KOPT-K1 (cell line): Measurements from ENCODE around the gene SLC16A9.
"Not testable (repeated sequence)": the region's sequence is repeated elsewhere in the genome, so short reads cannot be mapped to it uniquely, and the experiment has no call there.

Experiments
- H3K27ac ChIP-seq: fragments of 200-600 bp; sonication (generic); 2 replicates; pipeline ENCODE4 v1.5.1; 2016; ENCODE audit warnings: antibody characterized with exemption, mild to moderate bottlenecking, low read depth, low read length; ENCODE audit not compliant: poor library complexity, severe bottlenecking
- H3K36me3 ChIP-seq: fragments of 200-600 bp; sonication (generic); 2 replicates; pipeline ENCODE4 v1.5.1; 2017; ENCODE audit warnings: antibody characterized with exemption, mild to moderate bottlenecking, low read length, moderate library complexity; ENCODE audit not compliant: insufficient read depth
- H3K9me3 ChIP-seq: fragments of 200-600 bp; sonication (generic); 2 replicates; pipeline ENCODE4 v1.5.1; 2017; ENCODE audit warnings: antibody characterized with exemption, low read length, mild to moderate bottlenecking; ENCODE audit not compliant: insufficient read depth, poor library complexity, severe bottlenecking

The SLC16A9 gene

GRCh38 chr10:59670269-59670668, 39.4 kb downstream of the SLC16A9 start:
- no peak overlapping the region for H3K27ac ChIP-seq
- H3K9me3 ChIP-seq = peaks cover 8% of the 10 kb centered on the region
- no peaks in the 10 kb centered on the region for H3K36me3 ChIP-seq

GRCh38 chr10:59668096-59668495, 41.6 kb downstream of the SLC16A9 start:
- H3K27ac ChIP-seq = no peak overlapping the region
- H3K9me3 ChIP-seq = peaks cover 8% of the 10 kb centered on the region
- no peaks in the 10 kb centered on the region for H3K36me3 ChIP-seq

GRCh38 chr10:59666310-59666709, 43.3 kb downstream of the SLC16A9 start:
- H3K9me3 ChIP-seq = peaks cover 8% of the 10 kb centered on the region
- no peak overlapping the region for H3K27ac ChIP-seq
- H3K36me3 ChIP-seq = no peaks in the 10 kb centered on the region

GRCh38 chr10:59663213-59663612, 46.4 kb downstream of the SLC16A9 start:
- H3K27ac ChIP-seq, H3K9me3 ChIP-seq, H3K36me3 ChIP-seq: not testable (repeated sequence)

GRCh38 chr10:59657724-59658123, 51.9 kb downstream of the SLC16A9 start:
- Histone ChIP-seq H3K9me3 (no peaks in the 10 kb centered on the region), H3K27ac (no peak overlapping the region)

GRCh38 chr10:59655309-59655708, 54.3 kb downstream of the SLC16A9 start:
- H3K9me3 ChIP-seq = no peaks in the 10 kb centered on the region
- H3K27ac ChIP-seq = no peak overlapping the region
- no peaks in the 10 kb centered on the region for H3K36me3 ChIP-seq

More at GRCh38 chr10:59657724-59658123, 51.9 kb downstream of the SLC16A9 start:
- H3K36me3 ChIP-seq = no peaks in the 10 kb centered on the region

GRCh38 chr10:59654007-59654406, 55.6 kb downstream of the SLC16A9 start:
- H3K9me3 ChIP-seq = no peaks in the 10 kb centered on the region
- H3K27ac ChIP-seq = peak overlapping the region; percentile 22
- no peaks in the 10 kb centered on the region for H3K36me3 ChIP-seq

GRCh38 chr10:59651902-59652301, 57.7 kb downstream of the SLC16A9 start:
- no peak overlapping the region for H3K27ac ChIP-seq
- no peaks in the 10 kb centered on the region for H3K36me3 ChIP-seq
- H3K9me3 ChIP-seq = no peaks in the 10 kb centered on the region

GRCh38 chr10:59649606-59650346, 59.9 kb downstream of the SLC16A9 start:
- Histone ChIP-seq H3K9me3 (peaks cover 20% of the 10 kb centered on the region), H3K27ac (no peak overlapping the region), H3K36me3 (no peaks in the 10 kb centered on the region)

- Histone ChIP-seq H3K9me3 (peaks cover 22% of the 10 kb centered on the region), H3K36me3 (no peaks in the 10 kb centered on the region), H3K27ac (no peak overlapping the region)
Measured at GRCh38 chr10:59648711-59649201, 60.9 kb downstream of the SLC16A9 start.

GRCh38 chr10:59644841-59645240, 64.8 kb downstream of the SLC16A9 start:
- peaks cover 22% of the 10 kb centered on the region for H3K9me3 ChIP-seq
- no peaks in the 10 kb centered on the region for H3K36me3 ChIP-seq

GRCh38 chr10:59641688-59642087, 68.0 kb downstream of the SLC16A9 start:
- H3K36me3 ChIP-seq, H3K27ac ChIP-seq: not testable (repeated sequence)
- H3K9me3 ChIP-seq = peaks cover 20% of the 10 kb centered on the region

More at GRCh38 chr10:59644841-59645240, 64.8 kb downstream of the SLC16A9 start:
- no peak overlapping the region for H3K27ac ChIP-seq

GRCh38 chr10:59635502-59636290, 74.0 kb downstream of the SLC16A9 start:
- Histone ChIP-seq H3K27ac (no peak overlapping the region), H3K9me3 (no peaks in the 10 kb centered on the region), H3K36me3 (no peaks in the 10 kb centered on the region)

GRCh38 chr10:59634102-59634501, 75.5 kb downstream of the SLC16A9 start:
- H3K36me3 ChIP-seq = no peaks in the 10 kb centered on the region
- no peak overlapping the region for H3K27ac ChIP-seq
- H3K9me3 ChIP-seq = no peaks in the 10 kb centered on the region

GRCh38 chr10:59633063-59633462, 76.6 kb downstream of the SLC16A9 start:
- H3K27ac ChIP-seq = no peak overlapping the region
- no peaks in the 10 kb centered on the region for H3K9me3 ChIP-seq
- H3K36me3 ChIP-seq = no peaks in the 10 kb centered on the region
